Bronchial smooth muscle cell (primary cell): Measurements from ENCODE around the gene SAG. TPM values are rescaled to one million over a fixed set of nuclear protein-coding genes. Genes with fewer than 3 reads are reported as not detected.

Experiments
- total RNA-seq: library from RNA; depleted of rRNA; stranded (reverse); fragments of >200 nt; gene quantifications from 2 replicates; pipeline ENCODE4 v1.2.1, GENCODE V29; 2014

Gene SAG
- under 0.01 TPM in 1 of 2 replicates, not detected in the other for total RNA-seq

GRCh38 chr2:233307565-233307964 lies at the start of gene SAG:
SAG (plus strand) TSS chr2:233307816; CDS start chr2:233309190, 1,374 bp downstream.

DNA sequence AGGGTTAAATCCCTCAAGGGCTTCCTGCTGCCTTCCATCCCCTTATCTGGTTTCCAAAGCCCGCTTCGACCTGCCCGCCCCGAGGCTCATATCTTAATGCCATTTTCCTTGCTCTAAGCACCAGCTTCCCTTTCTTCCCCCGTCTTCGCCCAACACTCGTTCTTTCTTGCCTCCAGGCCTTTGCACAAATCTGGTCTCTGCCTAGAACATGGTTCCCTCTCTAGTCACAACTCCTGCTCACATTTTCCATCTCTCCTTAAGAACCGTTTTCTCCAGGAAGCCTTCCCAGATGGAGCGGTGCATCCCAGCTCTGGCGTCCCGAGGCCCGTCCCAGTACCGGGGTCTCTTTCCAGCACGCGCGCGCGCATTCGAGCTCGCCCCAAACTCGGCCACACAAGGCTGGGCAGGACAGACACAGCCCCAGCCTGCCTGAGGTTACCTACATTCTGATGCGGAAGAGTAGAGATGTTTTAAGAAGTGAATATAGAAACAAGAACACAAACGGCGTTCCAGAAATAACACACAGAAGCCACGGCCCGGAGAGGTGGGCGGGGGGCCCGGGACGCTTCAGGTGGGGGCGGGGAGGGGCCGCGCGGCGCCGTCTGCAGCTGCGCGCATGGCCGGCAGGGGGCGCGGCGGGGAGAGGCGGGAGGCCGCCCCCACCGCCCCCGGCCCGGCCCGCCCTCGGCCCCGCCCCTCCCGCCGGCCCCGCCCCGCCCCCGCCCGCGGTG lies 46.3 kb downstream of the SAG start, which contains the start of gene DGKD:
Gene DGKD (plus strand): TSS at position 726 of the 731 bp plus-strand sequence. CDS start 25 bp downstream, outside the sequence.

Other genes starting within 250 kb of the SAG start
- gene INPP5D, start 247.5 kb upstream of the SAG start, total RNA-seq = 0.86 and 1.3 TPM in 2 replicates
- gene ATG16L1, start 56.1 kb upstream of the SAG start, total RNA-seq = 20.5 and 25.1 TPM in 2 replicates
- 6.0 and 9.3 TPM in 2 replicates for gene DGKD, start 46.7 kb downstream of the SAG start, total RNA-seq